Left kidney (tissue), 2 donors: Measurements from ENCODE around the gene JSRP1. TPM values are rescaled to one million over a fixed set of nuclear protein-coding genes. Genes with fewer than 3 reads are reported as not detected.
"Not testable (repeated sequence)": the region's sequence is repeated elsewhere in the genome, so short reads cannot be mapped to it uniquely, and the experiment has no call there.

Experiments
- DNase-seq: peaks from one replicate; pipeline ENCODE4 v3.0.0-alpha.2; 2013
- polyA plus RNA-seq: library from polyadenylated mRNA; unstranded; fragments of 120-200 nt; gene quantifications from one replicate; pipeline ENCODE4 v1.2.1, GENCODE V29; 2013; ENCODE audit not compliant: insufficient read length

Gene JSRP1
- polyA plus RNA-seq, 1 donor: 0.60 TPM

GRCh38 chr19:2282862-2283237, 26.6 kb upstream of the JSRP1 start:
- no peak for DNase-seq

DNA sequence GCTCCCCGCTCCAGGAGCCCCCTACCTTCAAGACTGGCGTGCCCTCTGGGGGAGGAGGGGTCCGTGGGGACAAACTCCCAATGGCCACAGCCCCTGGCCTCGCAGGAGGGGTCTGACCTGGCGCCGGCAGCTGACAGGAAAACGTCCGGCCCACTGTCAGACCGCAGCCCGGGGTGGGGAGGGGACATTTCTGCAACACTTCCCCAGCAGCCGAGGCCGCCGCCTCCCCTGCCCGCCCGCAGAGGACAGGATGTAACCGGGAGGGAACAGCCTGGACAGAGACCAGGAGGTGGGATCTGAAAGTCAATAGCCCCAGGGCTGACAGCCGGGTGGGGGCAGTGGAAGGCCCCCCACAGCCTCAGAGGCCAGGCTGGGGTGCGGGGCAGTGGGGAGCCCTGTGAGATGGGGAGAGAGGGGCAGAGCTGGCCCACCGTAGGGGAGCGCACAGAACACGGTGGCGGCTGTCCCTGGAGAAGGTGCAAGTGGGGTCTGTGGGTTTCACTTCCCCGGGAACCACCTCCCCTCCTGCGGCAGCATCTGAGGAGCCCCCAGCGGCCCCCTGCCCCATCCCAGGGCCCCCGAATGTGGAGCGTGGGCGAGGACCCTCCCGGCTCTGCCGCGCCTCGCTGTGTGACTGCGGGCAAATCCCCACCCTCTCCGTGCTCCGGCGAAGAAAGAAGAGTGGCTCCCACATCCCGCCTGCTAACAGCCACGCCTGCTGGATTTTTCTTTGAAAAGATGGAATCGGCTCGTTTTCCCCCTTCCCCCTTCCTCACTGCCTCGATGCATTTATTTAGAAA, 26.0 kb upstream of the JSRP1 start, which contains the start of gene PEAK3:
Gene PEAK3, minus strand, starts transcription at position 114 of the 800 bp plus-strand sequence. CDS start 1,244 bp downstream, outside the sequence.
- no peak for DNase-seq

- DNase-seq: not testable (repeated sequence)
Observed at GRCh38 chr19:2281265-2282061, 25.2 kb upstream of the JSRP1 start.

DNA sequence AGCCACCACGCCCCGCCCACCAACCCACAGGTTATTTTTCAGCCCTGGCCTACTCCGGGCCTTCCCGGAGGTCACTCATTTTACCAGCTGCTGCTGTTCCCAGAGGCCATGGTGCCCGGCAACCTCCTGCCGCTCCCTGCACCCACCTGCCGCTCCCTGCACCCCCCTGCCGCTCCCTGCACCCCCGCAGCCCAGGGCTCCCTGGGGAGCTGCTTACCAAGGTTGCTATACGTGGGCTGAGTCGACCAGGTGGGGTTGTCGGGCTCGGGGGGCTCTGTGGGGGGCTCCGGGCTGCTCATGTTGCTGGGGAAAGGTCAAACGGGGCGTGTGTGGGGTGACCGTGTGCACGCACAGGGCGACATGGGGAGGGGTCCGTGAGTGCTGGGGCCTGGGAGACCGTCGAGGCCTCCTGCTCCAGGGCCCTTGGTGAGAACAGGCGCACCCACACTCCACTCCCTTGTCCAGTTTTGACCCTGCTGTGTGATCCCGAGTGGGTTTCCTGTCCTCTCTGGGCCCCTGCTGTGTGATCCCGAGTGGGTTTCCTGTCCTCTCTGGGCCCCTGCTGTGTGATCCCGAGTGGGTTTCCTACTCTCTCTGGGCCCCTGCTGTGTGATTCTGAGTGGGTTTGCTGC, 24.5 kb upstream of the JSRP1 start:
- no peak for DNase-seq

- no peak for DNase-seq
Observed at GRCh38 chr19:2278459-2279158, 22.4 kb upstream of the JSRP1 start.

DNA sequence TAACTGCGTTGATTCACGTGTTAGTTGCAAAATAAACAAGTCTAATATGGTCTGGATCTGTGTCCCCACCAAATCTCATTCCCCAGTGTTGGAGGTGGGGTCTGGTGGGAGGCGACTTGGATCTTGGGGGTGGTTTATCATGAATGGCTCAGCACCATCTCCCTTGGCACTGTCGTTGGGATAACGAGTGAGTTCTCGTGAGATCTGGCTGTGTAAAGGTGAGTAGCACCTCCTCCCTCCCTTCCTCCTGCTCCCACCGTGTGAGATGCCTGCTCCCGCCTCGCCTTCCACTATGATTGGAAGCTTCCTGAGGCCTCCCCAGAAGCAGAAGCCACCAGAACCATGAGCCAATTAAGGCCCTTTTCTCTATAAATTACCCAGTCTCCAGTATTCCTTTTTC, 20.9 kb upstream of the JSRP1 start:
- no peak for DNase-seq

DNA sequence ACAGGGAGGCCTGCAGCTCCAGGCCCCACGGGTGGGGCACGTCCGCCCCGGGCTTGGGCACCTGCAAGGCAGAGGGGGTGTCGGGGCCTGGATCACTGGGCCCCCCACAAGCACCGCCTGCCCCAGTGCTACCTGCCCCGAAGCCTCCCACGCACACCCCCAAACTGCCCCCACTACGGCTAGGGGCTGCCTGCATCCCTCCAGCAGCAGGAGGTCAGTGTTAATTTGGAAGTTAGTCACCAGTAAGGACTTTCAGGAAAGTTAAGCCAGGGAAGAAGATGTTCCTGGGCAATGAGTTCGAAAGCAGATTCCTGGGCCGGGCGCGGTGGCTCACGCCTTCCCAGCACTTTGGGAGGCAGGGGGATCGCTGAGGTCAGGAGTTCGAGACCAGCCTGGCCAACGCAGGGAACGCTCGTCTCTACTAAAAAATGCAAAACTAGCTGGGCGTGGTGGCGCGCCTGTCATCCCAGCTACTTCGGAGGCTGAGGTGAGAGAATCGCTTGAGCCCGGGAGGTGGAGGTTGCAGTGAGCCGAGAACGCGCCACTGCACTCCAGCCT, 20.3 kb upstream of the JSRP1 start:
- DNase-seq: no peak

DNA sequence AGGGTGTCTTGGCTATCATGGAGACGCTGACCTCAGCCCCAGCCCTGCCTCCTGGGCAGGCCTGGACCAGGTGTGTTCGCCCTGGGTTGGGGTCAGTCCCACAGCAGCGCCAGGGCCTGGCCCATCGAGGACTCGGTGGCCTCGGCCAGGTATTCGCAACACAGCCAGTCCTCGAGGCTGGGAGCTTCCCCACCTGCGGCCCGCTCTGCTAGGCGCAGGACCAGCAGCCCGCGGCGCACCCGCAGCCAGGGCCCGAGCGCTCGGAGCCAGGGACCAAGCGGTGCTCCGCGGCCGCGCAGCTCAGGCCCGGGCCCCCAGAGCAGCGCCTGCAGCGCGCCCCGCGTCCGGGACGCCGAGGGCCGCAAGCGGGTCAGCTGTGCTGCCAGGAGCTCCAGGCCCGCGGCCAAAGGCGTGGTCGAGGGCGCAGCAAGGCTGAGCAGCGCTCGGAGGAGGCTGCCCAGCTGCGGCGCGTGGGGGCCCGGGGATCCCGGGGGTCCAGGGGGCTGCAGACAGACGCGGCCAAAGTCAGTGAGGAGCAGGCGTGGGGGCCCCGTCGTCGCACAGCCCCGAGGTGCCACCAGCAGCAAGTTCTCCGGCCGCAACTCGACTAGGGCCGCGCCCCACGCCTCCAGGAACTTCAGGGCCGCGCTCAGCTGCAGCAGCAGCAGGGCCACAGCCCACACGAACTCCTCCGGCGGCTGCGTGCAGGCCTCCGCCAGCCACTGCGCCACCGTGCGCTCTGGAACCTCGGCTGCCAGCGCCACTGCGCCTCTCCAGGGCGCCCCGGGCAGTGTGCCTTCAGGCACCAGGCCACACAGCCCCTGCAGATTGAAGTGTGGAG, 19.6 kb upstream of the JSRP1 start:
- DNase-seq: no peak

GRCh38 chr19:2274931-2275535, 18.8 kb upstream of the JSRP1 start:
- DNase-seq: no peak

GRCh38 chr19:2274185-2274711, 18.0 kb upstream of the JSRP1 start:
- no peak for DNase-seq

DNA sequence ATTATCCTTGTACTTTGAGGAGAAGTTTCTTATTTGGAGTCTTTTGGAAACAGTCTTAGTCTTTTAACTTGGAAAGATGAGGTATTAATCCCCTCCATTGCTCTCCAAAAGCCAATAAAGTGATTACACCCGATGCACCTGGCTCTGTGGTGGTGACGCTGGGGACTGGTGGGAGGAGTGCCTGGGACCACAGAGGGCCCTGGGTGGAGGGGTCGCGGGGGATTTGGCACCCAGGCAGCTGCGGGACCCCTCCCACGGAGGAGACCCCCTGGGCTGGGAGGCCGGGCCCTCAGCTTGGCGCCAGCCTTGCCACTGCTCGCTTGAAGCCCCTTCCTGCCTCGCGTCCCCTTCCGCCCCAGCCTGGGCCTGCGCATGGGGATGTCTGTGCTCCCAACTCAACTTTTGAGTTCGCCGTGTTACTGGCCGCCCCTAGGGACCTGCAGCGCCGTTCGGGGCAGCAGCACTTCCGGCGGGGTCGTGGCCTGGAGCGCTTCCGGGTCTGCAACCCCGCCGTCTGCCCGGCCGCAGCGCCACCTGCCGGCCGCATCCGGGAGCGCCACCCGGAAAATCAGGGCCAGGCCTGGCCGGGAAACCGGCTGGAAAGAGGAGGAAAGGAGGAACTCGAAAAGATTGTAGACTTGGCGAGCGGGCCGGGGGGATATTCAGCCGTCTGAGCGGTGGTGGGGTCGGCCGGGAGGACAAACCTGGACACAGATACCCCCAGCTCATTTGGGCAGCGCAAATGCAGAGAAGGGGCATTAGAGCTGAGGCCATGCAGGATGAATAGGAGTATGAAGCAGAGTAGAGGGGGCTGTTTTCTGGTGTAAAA, 17.4 kb upstream of the JSRP1 start:
- DNase-seq: no peak

DNA sequence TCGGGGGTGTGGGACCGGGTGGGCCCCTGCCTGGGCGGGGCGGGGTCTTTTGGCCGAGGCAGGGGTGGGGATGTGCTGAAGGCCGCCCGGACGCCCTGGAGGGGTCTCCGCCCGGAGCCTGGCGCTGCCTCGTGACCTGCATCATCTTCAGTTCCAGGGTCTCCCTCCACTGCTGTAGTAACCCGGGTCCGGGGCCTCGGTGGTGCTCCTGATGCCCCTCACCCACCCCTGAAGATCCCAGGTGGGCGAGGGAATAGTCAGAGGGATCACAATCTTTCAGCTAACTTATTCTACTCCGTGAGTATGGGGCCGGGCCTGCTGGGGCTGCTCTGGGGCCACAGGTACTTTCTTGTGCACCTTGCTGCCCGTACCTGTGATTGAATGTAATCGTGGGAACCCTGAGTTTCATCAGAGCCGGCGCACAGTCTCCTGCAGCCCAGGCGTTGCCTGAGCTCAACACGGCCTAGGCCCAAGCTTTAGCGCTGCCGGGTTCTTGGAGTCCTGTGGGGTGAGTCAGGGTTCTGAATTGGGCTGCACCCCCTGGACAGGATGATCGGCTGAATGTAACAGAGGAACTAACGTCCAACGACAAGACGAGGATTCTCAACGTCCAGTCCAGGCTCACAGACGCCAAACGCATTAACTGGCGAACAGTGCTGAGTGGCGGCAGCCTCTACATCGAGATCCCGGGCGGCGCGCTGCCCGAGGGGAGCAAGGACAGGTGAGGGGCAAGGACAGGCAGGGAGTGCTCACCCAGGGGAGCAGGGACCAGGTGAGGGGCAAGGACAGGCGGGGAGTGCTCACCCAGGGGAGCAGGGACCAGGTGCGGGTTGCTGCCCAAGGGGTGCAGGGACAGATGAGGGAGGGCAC, 15.3 kb upstream of the JSRP1 start:
- DNase-seq: no peak

- no peak for DNase-seq
Observed at GRCh38 chr19:2270423-2271233, 14.4 kb upstream of the JSRP1 start.

- no peak for DNase-seq
Observed at GRCh38 chr19:2270157-2270422, 13.9 kb upstream of the JSRP1 start.

DNA sequence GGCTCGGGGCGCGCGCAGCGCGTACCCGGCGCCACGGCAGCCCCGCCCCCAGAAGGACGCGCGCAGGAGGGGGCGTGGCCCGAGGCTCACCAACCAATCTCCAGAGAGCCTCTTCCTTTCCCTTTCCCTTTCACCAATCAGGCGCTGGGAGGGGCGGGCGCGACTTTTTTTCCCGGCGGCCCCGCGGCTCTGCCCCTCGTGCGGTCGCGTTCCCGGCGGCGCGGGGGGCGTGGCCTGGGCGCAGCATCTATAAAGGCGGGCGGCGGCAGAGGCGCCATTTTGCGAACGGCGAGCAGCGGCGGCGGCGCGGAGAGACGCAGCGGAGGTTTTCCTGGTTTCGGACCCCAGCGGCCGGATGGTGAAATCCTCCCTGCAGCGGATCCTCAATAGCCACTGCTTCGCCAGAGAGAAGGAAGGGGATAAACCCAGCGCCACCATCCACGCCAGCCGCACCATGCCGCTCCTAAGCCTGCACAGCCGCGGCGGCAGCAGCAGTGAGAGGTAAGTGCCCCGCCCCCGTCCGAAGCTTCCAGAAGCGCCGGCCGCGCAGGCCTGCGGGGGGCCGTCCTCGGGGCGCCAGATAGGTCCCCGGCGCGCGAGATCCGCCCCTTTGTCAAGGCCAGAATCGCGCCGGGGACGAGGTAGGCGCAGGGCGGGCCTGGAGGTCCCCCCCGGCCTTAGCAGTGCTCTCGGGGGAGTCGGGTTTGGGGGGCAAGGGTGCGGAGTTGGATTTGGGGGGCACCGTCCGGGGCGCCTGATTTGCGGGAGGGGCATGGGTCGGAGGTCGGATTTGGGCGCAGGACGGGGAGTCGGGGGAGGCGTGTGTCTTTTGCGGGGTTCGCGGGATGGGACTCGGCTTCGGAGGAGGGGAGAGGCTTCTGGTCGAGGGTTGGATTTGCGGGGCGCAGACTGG, 13.3 kb upstream of the JSRP1 start:
- DNase-seq: peak; percentile 96

DNA sequence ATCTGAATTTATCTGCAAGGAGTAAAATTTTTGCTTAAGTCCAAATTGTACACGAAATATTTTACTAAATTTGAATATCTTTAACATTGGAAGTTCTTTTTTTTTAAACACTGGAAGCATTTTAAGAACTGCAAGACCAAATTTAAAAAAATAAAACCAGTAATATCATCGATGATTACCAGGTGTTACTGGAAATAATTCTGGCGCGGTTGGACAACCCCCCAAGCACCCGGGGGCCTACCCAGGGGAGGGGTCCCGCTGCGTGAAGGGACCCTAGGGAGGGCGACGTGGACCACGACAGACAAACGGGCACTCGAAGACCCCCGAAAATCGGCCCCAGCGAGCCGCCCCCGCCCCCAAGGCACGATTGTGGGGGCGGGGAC, 12.6 kb upstream of the JSRP1 start:
- no peak for DNase-seq

DNA sequence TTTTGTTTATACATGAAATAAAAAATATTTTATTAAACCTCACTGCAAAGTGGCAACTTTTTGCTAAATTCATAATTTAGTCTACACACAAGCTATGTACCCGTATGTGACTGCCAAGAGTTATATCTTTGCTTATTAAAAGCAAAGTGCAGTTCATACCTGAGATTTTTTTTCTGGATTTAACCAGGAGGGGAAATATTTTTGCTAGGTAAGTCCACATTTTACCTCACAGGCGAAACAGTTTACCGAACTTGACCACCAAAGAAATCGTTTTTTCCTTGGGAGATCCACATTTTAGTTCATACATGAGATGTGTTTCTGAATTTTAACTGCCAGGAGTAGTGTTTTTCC, 12.2 kb upstream of the JSRP1 start:
- DNase-seq: no peak
